NOMO-1 treated with DMSO at 0.1 percent for 48 hours (cell line): ENCODE measurements around the gene PLAAT5.
"Not testable (repeated sequence)": the region's sequence is repeated elsewhere in the genome, so short reads cannot be mapped to it uniquely, and the experiment has no call there.

Source experiments
- DNase-seq: peaks from one replicate; lab custom pipeline; 2025; ENCODE audit not compliant: unreplicated experiment; lab: John Stamatoyannopoulos, UW

The PLAAT5 gene

DNA sequence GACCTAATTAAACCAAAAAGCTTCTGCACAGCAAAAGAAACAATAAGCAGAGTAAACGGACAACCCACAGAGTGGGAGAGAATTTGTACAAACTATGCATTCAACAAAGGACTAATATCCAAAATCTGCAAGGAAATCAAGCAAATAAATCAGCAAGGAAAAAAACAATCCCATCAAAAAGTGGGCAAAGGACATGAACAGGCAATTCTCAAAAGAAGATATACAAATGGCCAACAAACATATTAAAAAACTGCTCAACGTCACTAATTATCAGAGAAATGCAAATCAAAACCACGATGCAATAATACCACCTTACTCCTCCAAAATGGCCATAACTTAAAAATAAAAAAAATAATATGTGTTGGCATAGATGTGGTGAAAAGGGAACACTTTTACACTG lies 5.2 kb downstream of the PLAAT5 start:
- DNase-seq, result no peak

DNA sequence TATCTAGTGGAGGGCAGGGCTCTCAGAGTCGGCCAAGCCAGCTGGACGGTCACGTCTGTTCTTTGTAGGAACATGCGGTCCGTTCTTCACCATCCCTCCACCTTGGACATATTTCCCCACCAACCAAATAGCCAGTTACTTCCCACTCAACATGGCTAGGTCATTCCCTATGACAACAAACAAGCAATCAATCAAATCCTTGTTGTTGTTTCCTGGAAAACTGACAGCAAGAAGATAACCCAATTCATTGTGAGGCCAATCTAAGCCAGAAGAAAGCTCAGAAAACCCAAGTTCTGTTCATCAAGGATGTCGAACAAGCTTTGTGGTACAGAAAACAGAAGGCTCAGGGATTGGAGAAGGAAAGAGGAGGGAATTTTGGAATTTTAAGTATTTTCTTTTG lies 10.9 kb downstream of the PLAAT5 start:
- DNase-seq, result no peak

DNA sequence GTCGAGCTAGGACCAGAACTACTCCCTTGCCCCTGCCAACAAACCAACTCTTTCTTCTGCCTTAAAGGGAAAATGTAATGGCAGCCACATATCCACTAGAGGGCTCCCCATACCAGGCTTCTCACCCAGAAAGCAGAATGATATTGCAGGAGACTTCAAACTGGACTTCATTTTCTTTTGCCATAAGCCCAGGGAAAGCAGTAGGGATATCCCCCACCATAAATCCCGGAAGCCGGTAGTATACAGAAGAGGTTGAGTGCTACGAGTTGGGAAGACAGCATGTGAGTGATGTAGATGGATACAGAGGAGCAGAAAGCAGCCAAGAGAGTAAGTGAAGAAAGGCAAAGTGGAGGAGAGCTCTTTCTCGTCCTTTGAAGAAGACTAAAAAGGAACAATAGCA lies 12.1 kb downstream of the PLAAT5 start:
- DNase-seq, result peak; percentile 68

DNA sequence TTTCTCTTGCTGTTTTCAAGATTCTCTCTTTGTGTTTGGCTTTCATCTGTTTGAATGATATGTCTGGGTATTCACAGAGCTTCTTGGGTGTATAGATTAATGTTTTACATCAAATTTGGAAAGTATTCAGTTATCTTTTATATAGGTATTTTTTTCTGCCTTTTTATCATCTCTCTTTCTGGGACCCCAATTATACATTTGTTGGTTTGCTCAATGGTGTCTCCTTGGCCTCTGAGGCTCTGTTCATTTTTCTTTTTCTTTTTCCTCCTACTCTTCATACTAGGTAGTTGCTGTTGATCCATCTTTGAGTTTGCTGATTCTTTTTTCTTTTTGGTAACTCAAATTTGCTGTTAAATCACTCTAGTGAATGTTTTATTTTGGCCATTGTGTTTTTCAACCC lies 14.3 kb downstream of the PLAAT5 start:
- DNase-seq, result no peak

DNA sequence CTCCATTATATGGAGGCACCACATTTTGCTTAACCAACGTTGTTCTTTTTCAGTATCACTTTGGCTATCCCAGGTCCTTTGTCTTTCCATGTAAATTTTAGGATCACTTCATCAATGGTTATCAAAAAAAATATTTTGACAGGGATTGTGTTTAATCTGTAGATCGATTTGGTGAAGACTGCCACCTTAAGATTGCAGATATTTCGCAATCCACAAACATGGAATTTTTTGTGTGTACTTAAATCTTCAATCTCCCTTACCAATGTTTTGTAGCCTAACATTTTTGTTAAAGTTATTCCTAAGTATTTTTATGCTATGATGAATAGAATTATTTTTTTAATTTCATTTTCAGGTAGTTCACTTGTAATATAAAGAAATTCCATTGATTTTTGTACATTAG lies 18.6 kb downstream of the PLAAT5 start:
- DNase-seq, result no peak

DNA sequence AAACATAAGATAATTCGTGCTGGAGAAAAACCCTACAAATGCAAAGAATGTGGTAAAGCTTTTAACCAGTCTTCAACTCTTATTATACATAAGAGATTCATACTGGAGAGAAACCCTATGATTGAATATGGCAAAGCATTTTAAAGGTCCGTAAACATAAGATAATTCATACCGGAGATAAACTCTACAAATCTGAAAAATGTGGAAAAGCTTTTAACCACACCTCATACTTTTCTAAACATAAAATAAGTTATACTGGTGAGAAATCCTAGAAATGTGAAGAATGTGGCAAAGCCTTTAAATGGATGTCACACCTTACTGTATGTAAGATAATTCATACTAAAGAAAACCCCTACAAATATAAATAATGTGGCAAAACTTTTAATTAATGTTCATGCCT lies 20.7 kb downstream of the PLAAT5 start:
- no peak for DNase-seq

DNA sequence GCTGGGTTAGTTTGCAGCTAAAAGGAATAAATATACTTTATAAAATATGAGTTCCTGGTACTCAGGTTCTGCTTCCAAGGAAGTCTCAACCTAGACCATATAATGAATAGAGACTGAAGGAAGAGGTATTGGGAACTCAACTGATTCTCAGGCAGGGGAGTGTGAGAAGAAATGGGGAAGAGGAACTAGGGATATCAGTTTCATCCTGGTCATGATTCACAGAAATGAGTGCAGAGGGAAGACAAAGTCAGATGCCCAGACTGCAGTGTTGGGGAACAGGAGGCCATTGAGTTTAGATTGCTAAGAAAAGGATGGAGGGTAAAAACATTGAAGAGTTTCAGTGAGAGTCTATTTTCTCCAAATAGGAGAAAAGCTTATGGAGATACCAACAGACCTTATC lies 28.8 kb downstream of the PLAAT5 start:
- DNase-seq, result peak; percentile 36

DNA sequence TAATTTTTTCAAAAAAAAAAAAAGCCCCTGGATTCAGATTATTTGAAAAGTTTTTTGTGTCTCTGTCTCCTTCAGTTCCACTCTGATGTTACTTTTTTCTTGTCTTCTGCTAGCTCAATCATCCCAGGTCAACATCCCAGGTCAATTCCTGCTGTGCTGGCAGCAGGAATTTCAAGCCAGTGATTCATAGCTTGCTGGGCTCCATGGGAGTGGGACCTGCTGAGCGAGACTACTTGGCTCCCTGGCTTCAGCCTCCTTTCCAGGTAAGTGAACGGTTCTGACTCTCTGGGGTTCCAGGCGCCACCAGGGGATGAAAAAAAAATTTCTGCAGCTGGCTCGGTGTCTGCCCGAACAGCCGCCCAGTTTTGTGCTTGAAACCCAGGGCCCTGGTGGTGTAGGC lies 31.4 kb downstream of the PLAAT5 start:
- DNase-seq, result no peak

DNA sequence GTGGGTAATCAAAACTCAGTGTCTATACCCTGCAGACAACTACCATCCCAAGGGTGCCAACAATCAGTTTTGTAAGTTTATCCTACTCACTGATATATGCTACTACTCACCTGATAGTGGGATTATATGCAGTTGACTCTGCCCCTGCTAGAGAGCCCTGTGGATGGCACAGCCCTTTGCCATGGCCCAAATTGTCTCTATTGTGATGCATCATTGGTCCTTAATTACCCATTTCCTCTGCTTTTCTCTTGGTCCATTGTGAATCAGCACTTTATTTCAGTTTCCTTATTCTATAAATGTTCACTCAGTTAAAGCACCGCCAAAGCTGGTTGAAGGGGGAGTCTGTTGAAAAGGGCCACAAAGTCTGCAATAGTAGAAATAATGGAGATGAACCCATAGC lies 42.3 kb downstream of the PLAAT5 start:
- peak; percentile 70 for DNase-seq

DNA sequence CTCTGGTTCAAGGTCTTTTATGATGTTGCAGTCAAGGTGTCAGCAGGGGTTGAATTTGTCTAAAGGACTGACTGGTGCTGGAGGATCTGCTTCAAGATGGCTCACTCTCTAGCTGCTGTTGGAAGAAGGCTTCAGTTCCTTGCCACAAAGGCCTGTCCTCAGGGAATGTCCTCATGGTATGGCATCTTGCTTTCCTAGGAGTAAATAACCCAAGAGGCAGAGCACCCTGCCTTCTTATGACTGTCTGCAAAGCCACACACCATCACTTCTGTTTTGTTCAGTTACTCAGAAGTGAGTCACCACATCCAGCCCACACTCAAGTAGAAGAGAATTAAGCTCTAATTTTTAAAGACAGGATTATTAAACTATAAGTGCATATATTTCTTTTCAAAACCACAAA lies 45.2 kb downstream of the PLAAT5 start:
- DNase-seq, result peak; percentile 1

DNA sequence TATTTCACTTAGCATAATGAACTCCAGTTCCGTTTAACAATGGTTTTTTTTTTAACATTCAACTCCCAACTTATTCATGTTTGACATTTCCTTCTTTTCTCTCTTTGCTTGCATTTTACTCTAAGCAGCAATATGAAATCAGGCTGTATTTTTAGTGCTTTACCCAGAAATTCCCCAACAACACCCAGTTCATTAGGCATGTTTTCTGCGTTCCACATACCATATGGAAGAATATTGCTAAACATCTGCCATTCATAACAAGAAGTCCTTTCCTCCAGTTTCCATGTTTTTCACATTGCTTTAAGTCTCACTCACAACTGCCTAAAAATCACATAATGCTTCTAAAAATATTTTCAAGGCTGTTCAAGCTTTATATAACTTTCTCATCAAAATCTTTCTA lies 45.8 kb downstream of the PLAAT5 start:
- DNase-seq, result no peak

DNA sequence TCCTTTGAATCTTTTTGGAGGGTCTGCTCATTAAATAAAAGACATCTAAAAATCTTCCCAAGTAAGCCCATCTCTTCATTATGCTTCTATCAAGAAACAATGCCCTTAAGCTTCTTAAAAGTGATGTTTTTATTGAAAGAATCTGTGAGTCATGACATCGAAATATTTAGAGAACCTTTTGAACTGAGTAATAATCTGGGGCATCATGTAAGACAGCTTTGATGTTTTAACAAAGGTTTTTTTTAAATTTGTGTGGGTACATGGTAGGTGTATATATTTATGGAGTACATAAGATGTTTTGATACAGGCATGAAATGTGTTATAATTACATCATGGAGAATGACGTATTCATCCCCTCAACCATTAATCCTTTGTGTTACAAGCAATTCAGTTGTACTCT lies 46.8 kb downstream of the PLAAT5 start:
- DNase-seq, result no peak

DNA sequence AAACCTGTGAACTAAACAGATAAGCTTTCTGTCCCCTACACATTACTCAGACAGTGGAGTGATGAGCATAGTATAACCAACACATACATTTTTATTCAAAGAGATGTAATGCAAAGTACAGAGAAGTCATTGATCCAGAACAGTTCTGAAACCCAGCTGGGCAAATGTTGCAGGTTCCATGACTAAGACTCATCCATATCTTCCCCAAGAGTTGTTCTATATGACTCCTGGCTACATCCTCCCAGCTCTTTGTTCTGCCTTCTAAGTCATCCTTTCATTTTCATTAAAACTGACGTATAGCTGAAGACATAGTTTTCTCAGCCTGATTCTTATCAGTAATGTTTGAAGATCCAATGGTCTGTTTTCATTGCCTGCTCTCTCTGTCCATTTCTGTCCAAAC lies 47.3 kb downstream of the PLAAT5 start:
- DNase-seq, result no peak

DNA sequence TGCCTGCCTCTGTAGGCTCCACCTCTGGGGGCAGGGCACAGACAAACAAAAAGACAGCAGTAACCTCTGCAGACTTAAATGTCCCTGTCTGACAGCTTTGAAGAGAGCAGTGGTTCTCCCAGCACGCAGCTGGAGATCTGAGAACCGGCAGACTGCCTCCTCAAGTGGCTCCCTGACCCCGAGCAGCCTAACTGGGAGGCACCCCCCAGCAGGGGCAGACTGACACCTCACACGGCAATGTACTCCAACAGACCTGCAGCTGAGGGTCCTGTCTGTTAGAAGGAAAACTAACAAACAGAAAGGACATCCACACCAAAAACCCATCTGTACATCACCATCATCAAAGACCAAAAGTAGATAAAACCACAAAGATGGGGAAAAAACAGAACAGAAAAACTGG lies 55.1 kb downstream of the PLAAT5 start:
- not testable (repeated sequence) for DNase-seq

DNA sequence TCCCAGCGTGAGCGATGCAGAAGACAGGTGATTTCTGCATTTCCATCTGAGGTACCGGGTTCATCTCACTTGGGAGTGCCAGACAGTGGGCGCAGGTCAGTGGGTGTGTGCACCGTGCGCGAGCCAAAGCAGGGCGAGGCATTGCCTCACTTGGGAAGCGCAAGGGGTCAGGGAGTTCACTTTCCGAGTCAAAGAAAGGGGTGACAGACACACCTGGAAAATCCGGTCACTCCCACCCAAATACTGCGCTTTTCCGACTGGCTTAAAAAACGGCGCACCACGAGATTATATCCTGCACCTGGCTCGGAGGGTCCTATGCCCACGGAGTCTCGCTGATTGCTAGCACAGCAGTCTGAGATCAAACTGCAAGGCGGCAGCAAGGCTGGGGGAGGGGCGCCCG lies 55.6 kb downstream of the PLAAT5 start:
- DNase-seq, result not testable (repeated sequence)

DNA sequence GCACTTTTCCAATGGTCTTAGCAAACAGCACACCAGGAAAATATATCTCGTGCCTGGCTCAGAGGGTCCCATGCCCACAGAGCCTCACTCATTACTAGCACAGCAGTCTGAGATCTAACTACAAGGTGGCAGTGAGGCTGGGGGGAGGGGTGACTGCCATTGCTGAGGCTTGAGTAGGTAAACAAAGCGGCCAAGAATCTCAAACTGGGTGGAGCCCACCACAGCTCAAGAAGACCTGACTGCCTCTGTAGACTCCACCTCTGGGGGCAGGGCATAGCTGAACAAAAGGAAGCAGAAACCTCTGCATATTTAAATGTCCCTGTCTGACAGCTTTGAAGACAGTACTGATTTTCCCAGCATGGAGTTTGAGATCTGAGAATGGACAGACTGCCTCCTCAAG lies 60.2 kb downstream of the PLAAT5 start:
- not testable (repeated sequence) for DNase-seq

DNA sequence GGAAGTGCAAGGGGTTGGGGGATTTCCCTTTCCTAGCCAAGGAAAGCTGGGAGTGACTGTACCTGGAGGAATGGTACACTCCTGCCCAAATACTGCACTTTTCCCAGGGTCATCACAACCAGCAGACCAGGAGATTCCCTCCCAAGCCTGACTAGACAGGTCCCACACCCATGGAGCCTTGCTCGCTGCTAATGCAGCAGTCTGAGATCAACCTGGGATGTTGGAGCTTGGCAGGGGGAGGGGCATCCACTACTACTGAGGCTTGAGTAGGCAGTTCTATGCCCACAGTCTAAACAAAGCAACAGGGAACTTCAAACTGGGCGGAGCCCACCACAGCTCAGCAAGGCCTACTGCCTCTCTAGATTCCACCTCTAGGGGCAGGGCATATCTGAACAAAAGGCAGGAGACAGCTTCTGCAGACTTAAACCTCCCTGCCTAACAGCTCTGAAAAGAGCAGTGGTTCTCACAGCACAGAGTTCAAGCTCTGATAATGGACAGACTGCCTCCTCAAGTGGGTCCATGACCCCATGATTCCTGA lies 62.9 kb downstream of the PLAAT5 start:
- DNase-seq, result no peak

DNA sequence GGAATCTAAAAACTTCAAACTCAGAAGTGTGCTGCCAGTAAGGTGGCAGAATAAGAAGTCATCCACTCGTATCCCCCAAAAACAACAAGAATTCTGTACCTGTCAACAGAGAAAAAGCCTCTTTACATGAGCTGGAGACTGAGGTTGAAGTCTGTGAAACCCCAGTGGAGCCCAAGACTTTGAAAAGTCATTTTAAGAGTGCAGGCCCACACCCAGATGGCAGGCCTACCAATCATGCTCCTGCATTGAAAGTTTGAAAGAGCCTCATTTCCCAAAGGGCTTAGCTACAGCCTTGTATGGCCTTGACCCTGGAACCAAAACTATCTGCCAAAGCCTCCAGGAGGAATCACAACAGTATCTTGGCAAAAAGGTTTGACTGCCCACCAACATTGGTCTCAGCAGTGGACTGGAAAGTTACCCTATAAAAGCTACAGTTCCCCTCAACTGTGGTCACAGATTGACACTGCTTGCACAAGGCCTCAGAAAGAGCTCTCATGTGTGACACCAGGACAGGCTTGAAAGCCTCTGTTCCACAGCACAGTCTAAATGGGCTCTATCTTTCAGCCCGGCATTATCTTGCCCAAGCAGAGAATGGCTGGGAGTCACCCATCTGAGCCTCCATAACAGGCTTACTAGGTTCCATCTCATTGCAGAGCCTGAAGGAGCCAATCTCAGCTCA lies 73.7 kb downstream of the PLAAT5 start:
- no peak for DNase-seq
